ENCODE measurements around the gene MMP11.

GRCh38 chr22:23780146-23780748 is 7.6 kb downstream of the MMP11 start:
- TF ChIP-seq, protein P1, sequence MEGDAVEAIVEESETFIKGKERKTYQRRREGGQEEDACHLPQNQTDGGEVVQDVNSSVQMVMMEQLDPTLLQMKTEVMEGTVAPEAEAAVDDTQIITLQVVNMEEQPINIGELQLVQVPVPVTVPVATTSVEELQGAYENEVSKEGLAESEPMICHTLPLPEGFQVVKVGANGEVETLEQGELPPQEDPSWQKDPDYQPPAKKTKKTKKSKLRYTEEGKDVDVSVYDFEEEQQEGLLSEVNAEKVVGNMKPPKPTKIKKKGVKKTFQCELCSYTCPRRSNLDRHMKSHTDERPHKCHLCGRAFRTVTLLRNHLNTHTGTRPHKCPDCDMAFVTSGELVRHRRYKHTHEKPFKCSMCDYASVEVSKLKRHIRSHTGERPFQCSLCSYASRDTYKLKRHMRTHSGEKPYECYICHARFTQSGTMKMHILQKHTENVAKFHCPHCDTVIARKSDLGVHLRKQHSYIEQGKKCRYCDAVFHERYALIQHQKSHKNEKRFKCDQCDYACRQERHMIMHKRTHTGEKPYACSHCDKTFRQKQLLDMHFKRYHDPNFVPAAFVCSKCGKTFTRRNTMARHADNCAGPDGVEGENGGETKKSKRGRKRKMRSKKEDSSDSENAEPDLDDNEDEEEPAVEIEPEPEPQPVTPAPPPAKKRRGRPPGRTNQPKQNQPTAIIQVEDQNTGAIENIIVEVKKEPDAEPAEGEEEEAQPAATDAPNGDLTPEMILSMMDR (IDR thresholded peaks at IDR 0.05; ENCODE audit: insufficient read depth, low read depth, low read length), result no peak
- TF ChIP-seq EZH2 (IDR thresholded peaks at IDR 0.05; ENCODE audit: insufficient read depth, low read length), result no peak

All from astrocyte (in vitro differentiated cells and primary cell).